ENCODE measurements around the gene RPRML.

RPRML gene

GRCh38 chr17:46942441-46943217, 36.4 kb downstream of the RPRML start:
- H4K8ac ChIP-seq (ENCODE audit: low read depth, low read length), result no peak overlapping the region
- no peak overlapping the region for H3K27ac ChIP-seq (replicated peaks; ENCODE audit: low read length)

GRCh38 chr17:46940692-46941404, 38.2 kb downstream of the RPRML start:
- Histone ChIP-seq H3K4ac (ENCODE audit: low read length) (no peak overlapping the region), H3K9ac (ENCODE audit: low read depth, low read length, poor library complexity) (no peak overlapping the region), H3K36me3 (replicated peaks in 1 of 2; ENCODE audit: control insufficient read depth in 2 of 2, insufficient read depth in 2 of 2, low read length in 2 of 2) (peaks cover 20 to 55% of the 10 kb centered on the region in 2 donors), H2AFZ (ENCODE audit: low read length) (no peak overlapping the region), H2AK5ac (ENCODE audit: low read depth, low read length) (no peak overlapping the region), H4K8ac (ENCODE audit: low read depth, low read length) (no peak overlapping the region), H3K4me1 (ENCODE audit: control insufficient read depth in 2 of 2, insufficient read depth in 1 of 2, low read depth in 1 of 2, low read length in 2 of 2) (peaks cover 13 to 19% of the 10 kb centered on the region in 2 donors), H2BK120ac (ENCODE audit: low read depth, low read length) (no peak overlapping the region), H4K91ac (ENCODE audit: low read depth, low read length, poor library complexity) (no peak overlapping the region), H3K27ac (replicated peaks; ENCODE audit: low read length) (no peak overlapping the region), H3K9me3 (replicated peaks in 1 of 2; ENCODE audit: control insufficient read depth in 2 of 2, insufficient read depth in 1 of 2, low read depth in 1 of 2, low read length in 2 of 2) (no peaks in the 10 kb centered on the region), H3K27me3 (ENCODE audit: control insufficient read depth in 3 of 3, insufficient read depth in 3 of 3, low read depth in 1 of 3, low read length in 3 of 3) (no peaks in the 10 kb centered on the region), H3K23ac (ENCODE audit: low read depth, low read length, poor library complexity) (no peak overlapping the region), H3K18ac (ENCODE audit: low read length) (no peak overlapping the region), H2BK12ac (ENCODE audit: low read length) (no peak overlapping the region), H3K79me1 (ENCODE audit: low read depth, low read length) (no peaks in the 10 kb centered on the region), H3K4me2 (ENCODE audit: insufficient read depth, low read length, poor library complexity, severe bottlenecking) (no peak overlapping the region), H3K14ac (ENCODE audit: low read length) (no peak overlapping the region), H2BK15ac (ENCODE audit: low read length) (no peak overlapping the region), H2BK5ac (ENCODE audit: low read length) (no peak overlapping the region), H3K4me3 (ENCODE audit: low read length in 2 of 2) (no peak overlapping the region)
- DNase-seq (ENCODE audit: low spot score), result peak; percentile 57
- WGBS, 2 donors (ENCODE audit: extremely low coverage in 2 of 2, insufficient read length in 2 of 2, insufficient replicate concordance in 1 of 2), result no CpG with 5 or more reads among the region's 7 CpGs

More at GRCh38 chr17:46942441-46943217, 36.4 kb downstream of the RPRML start:
- no peaks in the 10 kb centered on the region for H3K79me1 ChIP-seq (ENCODE audit: low read depth, low read length)
- H2BK12ac ChIP-seq (ENCODE audit: low read length), result peak overlapping the region; percentile 14
- H3K18ac ChIP-seq (ENCODE audit: low read length), result peak overlapping the region; percentile 9
- H3K9me3 ChIP-seq (replicated peaks in 1 of 2; ENCODE audit: control insufficient read depth in 2 of 2, insufficient read depth in 1 of 2, low read depth in 1 of 2, low read length in 2 of 2), result no peaks in the 10 kb centered on the region
- peaks cover 14 to 37% of the 10 kb centered on the region in 2 donors for H3K36me3 ChIP-seq (replicated peaks in 1 of 2; ENCODE audit: control insufficient read depth in 2 of 2, insufficient read depth in 2 of 2, low read length in 2 of 2)
- H4K91ac ChIP-seq (ENCODE audit: low read depth, low read length, poor library complexity), result no peak overlapping the region
- H3K4me1 ChIP-seq (ENCODE audit: control insufficient read depth in 2 of 2, insufficient read depth in 1 of 2, low read depth in 1 of 2, low read length in 2 of 2), result peaks cover 14 to 20% of the 10 kb centered on the region in 2 donors
- peak overlapping the region; percentile 19 for H3K23ac ChIP-seq (ENCODE audit: low read depth, low read length, poor library complexity)
- H2AK5ac ChIP-seq (ENCODE audit: low read depth, low read length), result peak overlapping the region; percentile 16
- H3K4me2 ChIP-seq (ENCODE audit: insufficient read depth, low read length, poor library complexity, severe bottlenecking), result no peak overlapping the region
- no peak overlapping the region for H2AFZ ChIP-seq (ENCODE audit: low read length)
- H3K4me3 ChIP-seq (ENCODE audit: low read length in 2 of 2), result no peak overlapping the region
- H3K4ac ChIP-seq (ENCODE audit: low read length), result no peak overlapping the region
- no CpG with 5 or more reads among the region's 10 CpGs for WGBS, 2 donors (ENCODE audit: extremely low coverage in 2 of 2, insufficient read length in 2 of 2, insufficient replicate concordance in 1 of 2)
- no peak overlapping the region for H3K14ac ChIP-seq (ENCODE audit: low read length)
- H2BK5ac ChIP-seq (ENCODE audit: low read length), result no peak overlapping the region
- no peak overlapping the region for H3K9ac ChIP-seq (ENCODE audit: low read depth, low read length, poor library complexity)
- no peaks in the 10 kb centered on the region for H3K27me3 ChIP-seq (ENCODE audit: control insufficient read depth in 3 of 3, insufficient read depth in 3 of 3, low read depth in 1 of 3, low read length in 3 of 3)
- no peak overlapping the region for H2BK15ac ChIP-seq (ENCODE audit: low read length)
- H2BK120ac ChIP-seq (ENCODE audit: low read depth, low read length), result no peak overlapping the region
- peak; percentile 63 for DNase-seq (ENCODE audit: low spot score)

- H4K91ac ChIP-seq (ENCODE audit: low read depth, low read length, poor library complexity), result no peak overlapping the region
- no peak overlapping the region for H2AFZ ChIP-seq (ENCODE audit: low read length)
- no peak overlapping the region for H2AK5ac ChIP-seq (ENCODE audit: low read depth, low read length)
- H3K27me3 ChIP-seq (ENCODE audit: control insufficient read depth in 3 of 3, insufficient read depth in 3 of 3, low read depth in 1 of 3, low read length in 3 of 3), result no peaks in the 10 kb centered on the region
- no peak overlapping the region for H3K4me2 ChIP-seq (ENCODE audit: insufficient read depth, low read length, poor library complexity, severe bottlenecking)
- H3K9me3 ChIP-seq (replicated peaks in 1 of 2; ENCODE audit: control insufficient read depth in 2 of 2, insufficient read depth in 1 of 2, low read depth in 1 of 2, low read length in 2 of 2), result no peaks in the 10 kb centered on the region
- H3K23ac ChIP-seq (ENCODE audit: low read depth, low read length, poor library complexity), result no peak overlapping the region
- H3K9ac ChIP-seq (ENCODE audit: low read depth, low read length, poor library complexity), result no peak overlapping the region
- H2BK15ac ChIP-seq (ENCODE audit: low read length), result no peak overlapping the region
- peaks cover 54 to 100% of the 10 kb centered on the region in 2 donors for H3K36me3 ChIP-seq (replicated peaks in 1 of 2; ENCODE audit: control insufficient read depth in 2 of 2, insufficient read depth in 2 of 2, low read length in 2 of 2)
- H3K4me3 ChIP-seq (ENCODE audit: low read length in 2 of 2), result no peak overlapping the region
- peaks cover 0 to 3% of the 10 kb centered on the region in 2 donors for H3K4me1 ChIP-seq (ENCODE audit: control insufficient read depth in 2 of 2, insufficient read depth in 1 of 2, low read depth in 1 of 2, low read length in 2 of 2)
- H2BK120ac ChIP-seq (ENCODE audit: low read depth, low read length), result no peak overlapping the region
- no peak overlapping the region for H2BK12ac ChIP-seq (ENCODE audit: low read length)
- H2BK5ac ChIP-seq (ENCODE audit: low read length), result no peak overlapping the region
- no peak overlapping the region for H3K4ac ChIP-seq (ENCODE audit: low read length)
- no peak overlapping the region for H3K27ac ChIP-seq (replicated peaks; ENCODE audit: low read length)
- no peak overlapping the region for H3K18ac ChIP-seq (ENCODE audit: low read length)
- H3K14ac ChIP-seq (ENCODE audit: low read length), result no peak overlapping the region
- WGBS, 2 donors (ENCODE audit: extremely low coverage in 2 of 2, insufficient read length in 2 of 2, insufficient replicate concordance in 1 of 2), result no CpG with 5 or more reads among the region's 7 CpGs
- no peak for DNase-seq (ENCODE audit: low spot score)
- no peak overlapping the region for H4K8ac ChIP-seq (ENCODE audit: low read depth, low read length)
- H3K79me1 ChIP-seq (ENCODE audit: low read depth, low read length), result no peaks in the 10 kb centered on the region
Measured at GRCh38 chr17:46935658-46936266, 43.3 kb downstream of the RPRML start.

- H2BK120ac ChIP-seq (ENCODE audit: low read depth, low read length), result no peak overlapping the region
- H3K9ac ChIP-seq (ENCODE audit: low read depth, low read length, poor library complexity), result no peak overlapping the region
- H3K4me2 ChIP-seq (ENCODE audit: insufficient read depth, low read length, poor library complexity, severe bottlenecking), result no peak overlapping the region
- no peaks in the 10 kb centered on the region for H3K27me3 ChIP-seq (ENCODE audit: control insufficient read depth in 3 of 3, insufficient read depth in 3 of 3, low read depth in 1 of 3, low read length in 3 of 3)
- no peak overlapping the region for H2BK5ac ChIP-seq (ENCODE audit: low read length)
- no peaks in the 10 kb centered on the region for H3K9me3 ChIP-seq (replicated peaks in 1 of 2; ENCODE audit: control insufficient read depth in 2 of 2, insufficient read depth in 1 of 2, low read depth in 1 of 2, low read length in 2 of 2)
- H3K36me3 ChIP-seq (replicated peaks in 1 of 2; ENCODE audit: control insufficient read depth in 2 of 2, insufficient read depth in 2 of 2, low read length in 2 of 2), result peaks cover 41 to 77% of the 10 kb centered on the region in 2 donors
- H3K14ac ChIP-seq (ENCODE audit: low read length), result no peak overlapping the region
- H2BK12ac ChIP-seq (ENCODE audit: low read length), result no peak overlapping the region
- H3K79me1 ChIP-seq (ENCODE audit: low read depth, low read length), result no peaks in the 10 kb centered on the region
- no peak overlapping the region for H2AFZ ChIP-seq (ENCODE audit: low read length)
- no peak overlapping the region for H4K8ac ChIP-seq (ENCODE audit: low read depth, low read length)
- H3K4me1 ChIP-seq (ENCODE audit: control insufficient read depth in 2 of 2, insufficient read depth in 1 of 2, low read depth in 1 of 2, low read length in 2 of 2), result peaks cover 8 to 13% of the 10 kb centered on the region in 2 donors
- no peak overlapping the region for H3K27ac ChIP-seq (replicated peaks; ENCODE audit: low read length)
- no CpG with 5 or more reads among the region's 4 CpGs for WGBS, 2 donors (ENCODE audit: extremely low coverage in 2 of 2, insufficient read length in 2 of 2, insufficient replicate concordance in 1 of 2)
- no peak overlapping the region for H3K18ac ChIP-seq (ENCODE audit: low read length)
- no peak overlapping the region for H3K4ac ChIP-seq (ENCODE audit: low read length)
- no peak for DNase-seq (ENCODE audit: low spot score)
- H4K91ac ChIP-seq (ENCODE audit: low read depth, low read length, poor library complexity), result no peak overlapping the region
- no peak overlapping the region for H2BK15ac ChIP-seq (ENCODE audit: low read length)
- H3K4me3 ChIP-seq (ENCODE audit: low read length in 2 of 2), result no peak overlapping the region
- H3K23ac ChIP-seq (ENCODE audit: low read depth, low read length, poor library complexity), result no peak overlapping the region
- H2AK5ac ChIP-seq (ENCODE audit: low read depth, low read length), result no peak overlapping the region
Measured at GRCh38 chr17:46931596-46931995, 47.5 kb downstream of the RPRML start.
